ENCODE data around the gene ATP10B.
"Not testable (repeated sequence)": the region's sequence is repeated elsewhere in the genome, so short reads cannot be mapped to it uniquely, and the experiment has no call there.

ATP10B gene

GRCh38 chr5:160824301-160825001 lies 27.6 kb downstream of the ATP10B start:
- no peak for DNase-seq (ENCODE audit: low read depth, low spot score)

- DNase-seq (ENCODE audit: low read depth, low spot score) = not testable (repeated sequence)
These were observed 39.0 kb downstream of the ATP10B start for GRCh38 chr5:160812996-160813395.

GRCh38 chr5:160805376-160805775 lies 46.6 kb downstream of the ATP10B start:
- no peak for DNase-seq (ENCODE audit: low read depth, low spot score)

- DNase-seq (ENCODE audit: low read depth, low spot score) = no peak
These were observed 49.4 kb downstream of the ATP10B start for GRCh38 chr5:160802592-160802991.

GRCh38 chr5:160800375-160801275 lies 51.4 kb downstream of the ATP10B start:
- no peak for DNase-seq (ENCODE audit: low read depth, low spot score)

- DNase-seq (ENCODE audit: low read depth, low spot score) = no peak
These were observed 52.8 kb downstream of the ATP10B start for GRCh38 chr5:160799184-160799583.

- no peak for DNase-seq (ENCODE audit: low read depth, low spot score)
These were observed 55.0 kb downstream of the ATP10B start for GRCh38 chr5:160797020-160797419.

- DNase-seq (ENCODE audit: low read depth, low spot score) = no peak
These were observed 58.5 kb downstream of the ATP10B start for GRCh38 chr5:160793530-160793899.

GRCh38 chr5:160792732-160793529 lies 59.1 kb downstream of the ATP10B start:
- no peak for DNase-seq (ENCODE audit: low read depth, low spot score)

GRCh38 chr5:160792281-160792680 lies 59.7 kb downstream of the ATP10B start:
- no peak for DNase-seq (ENCODE audit: low read depth, low spot score)

GRCh38 chr5:160789219-160789859 lies 62.7 kb downstream of the ATP10B start:
- DNase-seq (ENCODE audit: low read depth, low spot score) = no peak

- no peak for DNase-seq (ENCODE audit: low read depth, low spot score)
These were observed 63.8 kb downstream of the ATP10B start for GRCh38 chr5:160788102-160788660.

GRCh38 chr5:160787240-160787639 lies 64.8 kb downstream of the ATP10B start:
- no peak for DNase-seq (ENCODE audit: low read depth, low spot score)

- no peak for DNase-seq (ENCODE audit: low read depth, low spot score)
These were observed 77.2 kb downstream of the ATP10B start for GRCh38 chr5:160774666-160775315.

- DNase-seq (ENCODE audit: low read depth, low spot score) = no peak
These were observed 78.2 kb downstream of the ATP10B start for GRCh38 chr5:160773646-160774410.

- no peak for DNase-seq (ENCODE audit: low read depth, low spot score)
These were observed 79.2 kb downstream of the ATP10B start for GRCh38 chr5:160772854-160773253.

GRCh38 chr5:160770718-160771117 lies 81.3 kb downstream of the ATP10B start:
- DNase-seq (ENCODE audit: low read depth, low spot score) = no peak

- no peak for DNase-seq (ENCODE audit: low read depth, low spot score)
These were observed 82.7 kb downstream of the ATP10B start for GRCh38 chr5:160769301-160769700.

- DNase-seq (ENCODE audit: low read depth, low spot score) = no peak
These were observed 84.9 kb downstream of the ATP10B start for GRCh38 chr5:160767062-160767461.

GRCh38 chr5:160760008-160760407 lies 92.0 kb downstream of the ATP10B start:
- DNase-seq (ENCODE audit: low read depth, low spot score) = no peak
